HG03095 (cell line): ENCODE data around the gene SUFU.
"Not testable (repeated sequence)": the region's sequence is repeated elsewhere in the genome, so short reads cannot be mapped to it uniquely, and the experiment has no call there.

Experiments
- ATAC-seq: cut with Tn5 transposase; IDR thresholded peaks from one replicate; pipeline ENCODE4 v1.9.1; 2021; ENCODE audit warnings: moderate library complexity; ENCODE audit not compliant: unreplicated experiment

The SUFU gene

DNA sequence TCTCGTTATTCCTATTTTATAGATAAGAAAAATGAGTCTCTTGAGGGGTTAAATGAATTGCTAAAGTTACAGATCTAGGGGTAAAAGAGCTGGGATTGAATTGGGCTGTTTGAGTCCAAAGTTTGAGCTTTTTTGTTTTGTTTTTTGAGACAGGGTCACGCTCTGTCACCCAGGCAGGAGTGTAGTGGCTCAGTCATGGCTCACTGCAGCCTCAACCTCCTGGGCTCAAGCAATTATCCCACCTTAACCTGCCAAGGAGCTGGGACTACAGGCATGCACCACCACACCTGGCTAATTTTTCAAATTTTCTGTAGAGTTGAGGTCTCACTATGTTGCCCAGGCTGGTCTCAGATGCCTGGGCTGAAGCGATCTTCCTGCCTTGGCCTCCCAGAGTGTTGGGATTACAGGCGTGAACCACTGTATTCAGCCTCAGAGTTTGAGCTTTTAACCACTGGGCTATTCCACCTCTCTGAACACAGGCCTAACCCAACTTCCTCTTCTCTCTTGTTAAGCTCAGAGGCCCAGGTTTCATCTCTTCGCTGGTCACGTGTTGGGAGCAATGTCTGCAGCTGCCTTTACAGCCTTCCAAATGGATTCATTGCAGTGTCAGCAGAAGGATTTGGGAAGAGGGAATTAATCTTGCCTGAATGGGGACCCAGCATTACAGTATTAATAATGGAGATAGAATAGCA lies 8.0 kb downstream of the SUFU start:
- peak; percentile 82 for ATAC-seq

GRCh38 chr10:102514487-102515311 lies 10.9 kb downstream of the SUFU start:
- ATAC-seq = no peak

DNA sequence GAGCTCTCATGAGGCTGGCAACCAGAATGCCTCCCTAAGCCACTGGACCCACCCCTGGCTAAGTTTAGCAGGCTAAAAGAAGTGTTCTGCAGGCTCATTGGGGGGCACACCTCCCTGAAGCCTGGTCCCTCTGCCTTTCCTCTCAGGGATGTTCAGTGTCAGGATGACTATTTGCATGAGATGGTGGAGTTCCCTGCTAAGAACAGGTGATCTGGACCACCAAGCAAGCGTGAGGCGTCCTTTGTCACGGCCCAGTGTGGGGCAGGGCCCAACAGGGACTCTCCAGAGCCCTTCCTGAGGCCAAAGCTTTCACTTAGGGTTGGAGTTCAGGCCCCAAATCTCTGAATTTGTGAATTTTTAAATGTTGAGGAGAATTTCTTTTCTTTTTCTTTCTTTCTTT lies 12.0 kb downstream of the SUFU start:
- ATAC-seq = no peak

DNA sequence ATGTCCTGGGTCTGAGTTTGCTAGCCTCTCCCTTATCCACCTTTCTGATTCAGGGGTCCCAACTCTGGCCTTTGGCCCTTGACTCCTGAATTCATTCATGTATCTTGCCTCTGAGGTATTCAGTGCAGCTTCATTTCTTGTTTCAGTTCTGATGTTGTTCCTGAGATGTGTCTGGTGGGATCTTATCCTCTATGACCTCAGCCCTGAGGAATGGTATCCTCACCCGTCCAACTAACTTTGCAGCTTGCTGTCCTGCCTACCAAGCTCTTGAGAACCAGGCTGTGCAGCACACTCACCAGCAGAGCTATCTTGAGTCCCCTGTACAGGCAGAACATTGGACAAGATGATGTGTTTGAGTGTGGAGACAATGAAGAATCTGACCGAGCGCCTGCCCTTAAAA lies 13.8 kb downstream of the SUFU start:
- ATAC-seq = no peak

- ATAC-seq = no peak
Observed at GRCh38 chr10:102519246-102519825, 15.6 kb downstream of the SUFU start.

GRCh38 chr10:102522874-102523249 lies 19.1 kb downstream of the SUFU start:
- ATAC-seq = no peak

DNA sequence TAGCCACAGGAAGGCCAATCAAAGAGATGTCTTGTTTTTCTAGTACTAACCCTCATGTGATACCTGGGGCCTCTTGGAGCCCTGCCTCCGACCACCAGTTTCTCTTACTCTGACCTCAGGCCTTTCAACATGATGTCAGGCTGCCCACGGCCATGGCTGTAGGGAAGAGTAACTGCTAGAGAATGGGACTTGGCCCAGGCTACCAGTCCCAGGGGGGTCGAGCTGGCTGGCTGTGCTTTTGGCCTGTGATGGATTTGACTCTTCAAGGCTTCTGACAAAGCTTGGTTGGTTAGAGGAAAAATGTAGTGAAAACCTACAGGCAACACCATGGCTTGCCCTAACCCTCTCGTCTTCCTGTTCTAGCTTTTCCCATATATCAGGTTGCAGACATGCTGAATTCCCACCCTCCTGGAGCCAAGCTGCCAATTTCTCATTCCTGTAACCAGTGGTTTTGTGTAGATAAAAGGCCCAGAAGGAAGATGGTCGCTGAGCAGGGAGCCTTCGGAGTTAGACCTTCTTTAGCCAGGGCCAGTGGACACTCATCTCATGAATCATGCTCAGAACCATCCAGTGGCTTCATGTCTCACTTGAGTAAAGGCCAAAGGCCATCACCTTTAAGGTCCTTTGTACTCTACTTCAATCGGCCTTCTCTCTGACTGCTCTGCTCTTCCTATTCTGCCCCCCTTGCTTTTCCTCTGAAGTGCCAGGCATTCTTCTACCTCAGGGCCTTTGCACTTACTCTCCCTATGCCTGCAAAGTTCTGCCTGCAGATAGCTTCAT lies 19.7 kb downstream of the SUFU start:
- no peak for ATAC-seq

GRCh38 chr10:102524746-102525145 lies 21.0 kb downstream of the SUFU start:
- ATAC-seq = no peak

DNA sequence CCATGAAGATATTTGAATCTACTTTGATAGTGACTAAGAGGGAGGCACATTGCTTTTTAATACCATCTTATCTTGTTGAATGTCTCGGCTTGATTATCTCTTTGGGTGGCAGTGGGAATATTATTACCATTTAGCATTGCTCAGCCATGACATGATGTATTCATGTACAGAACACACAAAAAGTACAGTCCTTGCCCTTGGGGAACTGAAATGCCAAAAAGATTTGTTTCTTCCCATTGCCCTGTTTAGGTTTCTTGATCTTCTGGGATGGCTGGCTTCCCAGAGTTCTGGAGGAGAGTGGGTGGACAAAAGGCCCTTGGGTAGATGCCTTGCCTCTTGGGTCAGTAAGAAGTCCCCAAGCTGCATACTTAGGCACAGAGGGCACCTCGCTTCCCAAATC lies 23.8 kb downstream of the SUFU start:
- no peak for ATAC-seq

DNA sequence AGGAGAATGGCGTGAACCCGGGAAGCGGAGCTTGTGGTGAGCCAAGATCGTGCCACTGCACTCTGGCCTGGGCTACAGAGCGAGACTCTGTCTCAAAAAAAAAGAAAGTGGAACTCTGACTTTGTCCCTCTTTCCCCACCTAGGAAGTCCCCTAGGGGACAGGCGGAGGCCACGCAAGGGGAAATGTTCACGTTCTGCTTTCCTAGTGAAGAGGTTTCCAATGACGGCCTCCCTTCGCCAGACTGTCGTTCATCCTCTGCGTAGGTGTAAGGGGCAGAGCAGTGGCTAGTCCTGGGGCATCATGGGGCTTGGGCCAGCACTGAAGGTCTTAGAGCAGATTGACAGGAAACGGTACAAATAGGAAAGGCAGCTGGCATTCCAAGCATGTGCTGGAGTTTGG lies 30.6 kb downstream of the SUFU start:
- no peak for ATAC-seq

DNA sequence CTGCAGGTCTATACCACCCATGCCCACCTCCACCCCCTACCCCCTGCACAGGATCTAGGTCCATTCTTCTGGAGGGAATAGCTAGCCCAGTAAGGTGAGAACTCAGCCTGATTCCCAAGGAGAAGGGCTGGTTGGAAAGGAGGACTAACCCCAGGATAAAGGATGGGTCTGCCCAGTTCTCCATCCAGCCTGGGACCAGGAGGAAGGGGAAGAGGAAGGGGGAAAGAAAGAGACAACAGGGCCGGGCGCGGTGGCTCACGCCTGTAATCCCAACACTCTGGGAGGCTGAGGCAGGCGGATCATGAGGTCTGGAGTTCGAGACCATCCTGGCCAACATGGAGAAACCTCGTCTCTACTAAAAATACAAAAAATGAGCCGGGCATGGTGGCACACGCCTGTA lies 31.2 kb downstream of the SUFU start:
- ATAC-seq = not testable (repeated sequence)

DNA sequence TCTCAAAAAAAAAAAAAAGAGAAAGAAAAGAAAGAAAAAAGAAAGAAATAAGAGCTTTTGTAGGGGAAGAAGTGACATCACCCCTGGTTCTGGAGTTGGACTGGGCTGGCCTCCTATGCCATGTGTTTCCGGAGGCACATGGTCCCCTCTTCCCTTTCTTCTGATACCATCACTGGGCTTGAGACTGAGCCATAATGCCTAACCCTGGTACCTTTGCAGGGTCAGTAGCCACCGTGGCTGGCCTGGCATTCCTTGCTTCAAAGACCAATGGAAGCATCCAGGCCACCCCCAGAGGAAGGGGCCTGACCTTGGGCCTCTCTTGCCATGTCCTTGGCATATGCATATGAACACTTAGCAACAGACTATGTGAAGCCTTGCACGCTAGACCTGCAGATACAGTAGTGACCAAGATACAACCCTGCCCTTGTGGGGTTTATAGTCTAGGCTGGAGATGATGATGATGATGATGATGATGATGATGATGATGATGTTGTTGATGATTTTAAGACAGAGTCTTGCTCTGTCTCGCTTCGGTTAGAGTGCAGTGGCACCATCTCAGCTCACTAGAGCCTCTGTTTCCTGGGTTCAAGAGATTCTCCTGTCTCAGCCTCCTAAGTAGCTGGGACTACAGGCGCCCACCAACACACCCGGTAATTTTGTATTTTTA lies 31.8 kb downstream of the SUFU start:
- no peak for ATAC-seq

DNA sequence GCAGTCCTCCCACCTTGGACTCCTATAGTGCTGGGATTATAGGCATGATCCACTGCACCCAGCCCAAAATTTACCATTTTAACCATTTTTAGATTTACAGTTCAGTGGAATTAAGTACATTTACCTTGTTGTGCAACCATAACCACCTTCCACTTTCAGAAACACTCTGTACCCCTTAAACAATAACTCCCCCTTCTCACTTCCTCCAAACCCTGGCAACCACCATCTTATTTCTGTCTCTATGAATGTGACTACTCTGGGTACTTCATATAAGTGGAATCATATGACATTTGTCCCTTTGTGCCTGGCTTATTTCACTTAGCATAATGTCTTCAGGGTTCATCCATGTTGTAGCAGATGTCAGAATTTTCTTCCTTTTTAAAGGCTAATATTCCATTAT lies 33.6 kb downstream of the SUFU start:
- ATAC-seq = no peak

GRCh38 chr10:102537948-102538347 lies 34.2 kb downstream of the SUFU start:
- no peak for ATAC-seq

DNA sequence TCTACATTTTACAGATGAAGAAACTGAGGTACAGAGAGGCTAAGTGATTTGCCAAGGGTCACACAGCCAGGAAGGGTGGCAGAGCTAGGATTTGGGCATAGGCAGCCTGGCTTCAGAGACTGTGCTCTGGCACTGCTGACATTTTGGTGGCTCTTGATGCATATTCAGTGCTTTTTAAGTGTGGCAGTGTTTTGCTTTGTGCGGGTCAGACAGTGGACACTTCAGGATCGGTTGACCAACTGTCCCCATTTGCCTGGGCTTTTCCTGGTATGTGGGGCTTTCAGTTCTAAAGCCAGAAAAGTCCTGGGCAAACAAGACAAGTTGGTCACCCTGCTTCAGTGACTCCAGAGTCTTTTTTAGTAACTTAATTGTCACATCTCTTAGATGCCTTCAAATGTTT lies 35.0 kb downstream of the SUFU start:
- ATAC-seq = no peak

DNA sequence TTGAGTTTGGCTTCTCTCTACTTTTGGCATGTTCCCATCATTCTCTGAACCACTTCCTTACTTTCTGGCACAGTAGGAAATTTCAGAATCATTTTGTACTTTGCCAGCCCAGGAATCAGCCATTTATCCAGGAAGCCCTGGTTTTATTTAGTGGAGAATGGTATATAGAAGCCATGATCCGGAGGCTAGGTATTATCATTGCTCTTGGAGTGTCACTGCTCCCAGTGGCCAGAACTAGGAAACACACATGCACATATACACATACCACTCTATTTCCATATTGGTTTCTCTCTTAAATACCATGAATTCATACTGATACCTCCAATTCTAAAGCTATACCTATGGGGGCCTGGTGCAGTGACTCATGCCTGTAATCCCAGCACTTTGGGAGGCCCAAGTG lies 36.3 kb downstream of the SUFU start:
- ATAC-seq = no peak

- no peak for ATAC-seq
Observed at GRCh38 chr10:102542800-102543418, 39.1 kb downstream of the SUFU start.

- ATAC-seq = no peak
Observed at GRCh38 chr10:102545265-102545871, 41.6 kb downstream of the SUFU start.

DNA sequence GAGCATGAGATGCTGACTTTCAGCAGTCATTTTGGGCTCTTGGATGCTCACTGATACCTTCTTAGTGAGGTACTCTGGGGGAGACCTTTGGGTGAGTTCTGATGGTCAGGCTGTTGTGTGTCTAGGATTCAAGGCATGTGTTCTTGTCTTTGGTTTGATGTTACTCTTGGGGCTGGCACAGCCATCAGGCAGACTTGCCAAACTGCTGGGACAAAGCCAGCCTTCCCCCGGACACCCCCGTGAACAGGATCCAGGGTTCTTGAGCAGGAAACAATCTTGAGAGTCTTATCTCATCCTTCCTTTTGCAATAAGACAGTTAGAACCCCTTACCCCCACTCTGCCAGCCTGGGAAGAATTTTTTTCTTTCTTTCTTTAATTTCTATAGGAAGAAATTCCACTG lies 42.2 kb downstream of the SUFU start:
- no peak for ATAC-seq
